OCI-LY7 (cell line): Measurements from ENCODE around the gene RICTOR. TPM values are rescaled to one million over a fixed set of nuclear protein-coding genes. Genes with fewer than 3 reads are reported as not detected.

Experiments
- BruUV-seq: library from RNA; stranded (reverse); fragments of 400-500 nt; replicated peaks from 2 replicates; lab custom pipeline; 2021; lab: Mats Ljungman, UMichigan
- CTCF ChIA-PET: fragments of 300-600 bp; sonication (Branson Sonifier 250); formaldehyde crosslinking; loops from one replicate; lab custom pipeline; 2022; ENCODE audit warnings: antibody characterized with exemption; ENCODE audit not compliant: unreplicated experiment; lab: Charles Lee
- POLR2A ChIA-PET: fragments of 300-600 bp; sonication (Branson Sonifier 250); formaldehyde crosslinking; loops from one replicate; lab custom pipeline; 2022; ENCODE audit warnings: antibody characterized with exemption; lab: Charles Lee
- DNase-seq: peaks from one replicate; pipeline ENCODE4 v3.0.0-alpha.2; 2015; ENCODE audit warnings: low spot score
- H2AFZ ChIP-seq: fragments of 200-600 bp; sonication (generic), shearing (Covaris generic); 2 replicates; pipeline ENCODE4 v1.6.1; 2014; ENCODE audit warnings: mild to moderate bottlenecking, antibody characterized with exemption, low read length, moderate library complexity
- H3K27ac ChIP-seq: fragments of 200-600 bp; sonication (generic); 2 replicates; pipeline ENCODE4 v1.5.1; 2014; ENCODE audit warnings: mixed run types, low read depth, mild to moderate bottlenecking, moderate library complexity, low read length, inconsistent platforms; ENCODE audit not compliant: poor library complexity, severe bottlenecking
- H3K36me3 ChIP-seq: fragments of 200-600 bp; sonication (generic); 2 replicates; pipeline ENCODE4 v1.6.1; 2014; ENCODE audit warnings: mild to moderate bottlenecking, antibody characterized with exemption, low read length, moderate library complexity, mixed read lengths; ENCODE audit not compliant: insufficient read depth
- H3K4me1 ChIP-seq: fragments of 200-600 bp; sonication (generic); 2 replicates; pipeline ENCODE4 v1.5.1; 2014; ENCODE audit warnings: mild to moderate bottlenecking, low read length; ENCODE audit not compliant: insufficient read depth, poor library complexity, severe bottlenecking
- H3K4me2 ChIP-seq: fragments of 200-600 bp; sonication (generic); 2 replicates; pipeline ENCODE4 v1.6.1; 2014; ENCODE audit warnings: mild to moderate bottlenecking, low read length
- H3K4me3 ChIP-seq: fragments of 200-600 bp; sonication (generic); 2 replicates; pipeline ENCODE4 v1.5.1; 2014; ENCODE audit warnings: mild to moderate bottlenecking, low read depth, low read length; ENCODE audit not compliant: poor library complexity, severe bottlenecking
- H3K79me2 ChIP-seq: fragments of 200-600 bp; sonication (generic); 2 replicates; pipeline ENCODE4 v1.6.1; 2016; ENCODE audit warnings: low read depth, mild to moderate bottlenecking, low read length, moderate library complexity, mixed read lengths; ENCODE audit not compliant: insufficient read depth
- H3K9me2 ChIP-seq: fragments of 200-600 bp; sonication (generic); 2 replicates; pipeline ENCODE4 v1.6.1; 2016; ENCODE audit warnings: mild to moderate bottlenecking, low read length, mixed read lengths; ENCODE audit not compliant: insufficient read depth
- H3K9me3 ChIP-seq: fragments of 200-600 bp; sonication (generic); 2 replicates; pipeline ENCODE4 v1.6.1; 2014; ENCODE audit warnings: mild to moderate bottlenecking, mixed run types, low read length, mixed read lengths
- H4K20me1 ChIP-seq: fragments of 200-600 bp; sonication (generic); 2 replicates; pipeline ENCODE4 v1.6.1; 2014; ENCODE audit warnings: mild to moderate bottlenecking, antibody characterized with exemption, low read length, moderate library complexity, mixed read lengths; ENCODE audit not compliant: insufficient read depth
- CTCF ChIP-seq: fragments of 200-600 bp; sonication (generic); conservative IDR thresholded peaks from 2 replicates; pipeline ENCODE4 v1.5.1; 2014; ENCODE audit warnings: mild to moderate bottlenecking, antibody characterized with exemption, low read length, moderate library complexity, mixed read lengths
- EZH2phosphoT487 ChIP-seq: fragments of 200-600 bp; sonication (generic); IDR thresholded peaks from 2 replicates; pipeline ENCODE4 v1.6.1; 2018; ENCODE audit warnings: low read depth, borderline replicate concordance, mild to moderate bottlenecking, mixed run types, antibody characterized with exemption, low read length, moderate library complexity, mixed read lengths
- intact Hi-C: fragments of 100-400 bp; cut with micrococcal nuclease; formaldehyde crosslinking; loops from one replicate; pipeline ENCODE4 v1.10.0; 2022; ENCODE audit not compliant: unreplicated experiment
- total RNA-seq, 2 experiments: library from RNA; depleted of rRNA in 1 of 2; stranded (reverse); fragments of >200 nt in 1 of 2; shearing (Covaris generic) in 1 of 2; gene quantifications; 2 replicates each; pipeline ENCODE4 v1.2.3, GENCODE V29; 2014 to 2022

The RICTOR gene
- total RNA-seq, 2 experiments from 2014 or later, result 10.9 to 22.9 TPM

GRCh38 chr5:38940230-38940858 lies 133.9 kb downstream of the RICTOR start:
- no peaks in the 10 kb centered on the region for H4K20me1 ChIP-seq
- peaks cover 49% of the 10 kb centered on the region for H3K36me3 ChIP-seq
- intact Hi-C loops, result no loop called here
- no peak overlapping the region for H3K4me3 ChIP-seq
- H3K9me2 ChIP-seq, result no peaks in the 10 kb centered on the region
- no TSS peak for BruUV-seq
- H3K4me1 ChIP-seq, result no peaks in the 10 kb centered on the region
- ChIA-PET CTCF (no interaction called here), POLR2A (interaction anchor here (0.7 kb wide), 1 partner anchor 17 kb away, joined by 4 read pairs; no protein-coding TSS in a partner anchor)
- H2AFZ ChIP-seq, result no peak overlapping the region
- H3K27ac ChIP-seq, result no peak overlapping the region
- TF ChIP-seq CTCF (no peak), EZH2phosphoT487 (no peak)
- H3K4me2 ChIP-seq, result no peak overlapping the region
- H3K9me3 ChIP-seq, result no peaks in the 10 kb centered on the region
- DNase-seq, result no peak
- H3K79me2 ChIP-seq, result no peaks in the 10 kb centered on the region

- Histone ChIP-seq H3K9me2 (no peaks in the 10 kb centered on the region), H2AFZ (no peak overlapping the region), H3K9me3 (no peaks in the 10 kb centered on the region), H3K36me3 (peaks cover 35% of the 10 kb centered on the region), H4K20me1 (no peaks in the 10 kb centered on the region), H3K27ac (no peak overlapping the region), H3K79me2 (no peaks in the 10 kb centered on the region), H3K4me2 (no peak overlapping the region), H3K4me3 (no peak overlapping the region), H3K4me1 (peaks cover 6% of the 10 kb centered on the region)
- ChIA-PET CTCF (no interaction called here), POLR2A (no interaction called here)
- no TSS peak for BruUV-seq
- TF ChIP-seq CTCF (no peak), EZH2phosphoT487 (no peak)
- no peak for DNase-seq
- intact Hi-C loops, result no loop called here
Measured at GRCh38 chr5:38938973-38939372, 135.2 kb downstream of the RICTOR start.

GRCh38 chr5:38938424-38938823 lies 135.8 kb downstream of the RICTOR start:
- Histone ChIP-seq H3K27ac (no peak overlapping the region), H3K79me2 (no peaks in the 10 kb centered on the region), H2AFZ (no peak overlapping the region), H3K4me2 (no peak overlapping the region), H3K9me2 (no peaks in the 10 kb centered on the region), H3K4me3 (no peak overlapping the region), H4K20me1 (no peaks in the 10 kb centered on the region), H3K9me3 (no peaks in the 10 kb centered on the region), H3K36me3 (peaks cover 30% of the 10 kb centered on the region), H3K4me1 (peaks cover 7% of the 10 kb centered on the region)
- no peak for DNase-seq
- TF ChIP-seq CTCF (no peak), EZH2phosphoT487 (no peak)
- no TSS peak for BruUV-seq
- ChIA-PET CTCF (no interaction called here), POLR2A (no interaction called here)
- intact Hi-C loops, result no loop called here
